WTC11 (cell line): ENCODE data around the gene MNAT1.

ENCODE experiments used
- CTCF ChIP-seq: fragments of 200-600 bp; IDR thresholded peaks from 2 replicates; pipeline ENCODE4 v1.8.0; 2022; ENCODE audit warnings: antibody characterized with exemption
- E2F1 ChIP-seq: sonication (generic); formaldehyde crosslinking; IDR thresholded peaks from 2 replicates; pipeline ENCODE4 v1.8.0; 2022; ENCODE audit warnings: mild to moderate bottlenecking, missing genetic modification reagents
- RELA ChIP-seq: sonication (generic); formaldehyde crosslinking; IDR thresholded peaks from 2 replicates; pipeline ENCODE4 v1.8.1; 2022; ENCODE audit warnings: missing genetic modification reagents, mild to moderate bottlenecking, borderline replicate concordance
- TF ChIP-seq, protein P1 (sequence below): sonication (generic); formaldehyde crosslinking; IDR thresholded peaks from 2 replicates; pipeline ENCODE4 v1.8.1; 2023; ENCODE audit warnings: mild to moderate bottlenecking, missing genetic modification reagents
- TF ChIP-seq, protein P2 (sequence below): sonication (generic); formaldehyde crosslinking; IDR thresholded peaks from 2 replicates; pipeline ENCODE4 v1.8.0; 2022; ENCODE audit warnings: missing genetic modification reagents
- TF ChIP-seq, protein P3 (sequence below): sonication (generic); formaldehyde crosslinking; IDR thresholded peaks from 2 replicates; pipeline ENCODE4 v1.8.1; 2022; ENCODE audit warnings: low read depth, mild to moderate bottlenecking, moderate library complexity, missing genetic modification reagents, borderline replicate concordance
- TF ChIP-seq, protein P4 (sequence below): sonication (generic); formaldehyde crosslinking; IDR thresholded peaks from 2 replicates; pipeline ENCODE4 v1.8.0; 2023; ENCODE audit warnings: missing genetic modification reagents, mild to moderate bottlenecking, borderline replicate concordance

GRCh38 chr14:60838601-60839000 is 104.0 kb downstream of the MNAT1 start:
- TF ChIP-seq, protein P1, sequence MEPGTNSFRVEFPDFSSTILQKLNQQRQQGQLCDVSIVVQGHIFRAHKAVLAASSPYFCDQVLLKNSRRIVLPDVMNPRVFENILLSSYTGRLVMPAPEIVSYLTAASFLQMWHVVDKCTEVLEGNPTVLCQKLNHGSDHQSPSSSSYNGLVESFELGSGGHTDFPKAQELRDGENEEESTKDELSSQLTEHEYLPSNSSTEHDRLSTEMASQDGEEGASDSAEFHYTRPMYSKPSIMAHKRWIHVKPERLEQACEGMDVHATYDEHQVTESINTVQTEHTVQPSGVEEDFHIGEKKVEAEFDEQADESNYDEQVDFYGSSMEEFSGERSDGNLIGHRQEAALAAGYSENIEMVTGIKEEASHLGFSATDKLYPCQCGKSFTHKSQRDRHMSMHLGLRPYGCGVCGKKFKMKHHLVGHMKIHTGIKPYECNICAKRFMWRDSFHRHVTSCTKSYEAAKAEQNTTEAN (CRISPR knock-in tag): no peak
- TF ChIP-seq CTCF (no peak), RELA (CRISPR knock-in tag) (no peak), E2F1 (no peak)
- TF ChIP-seq, protein P2, sequence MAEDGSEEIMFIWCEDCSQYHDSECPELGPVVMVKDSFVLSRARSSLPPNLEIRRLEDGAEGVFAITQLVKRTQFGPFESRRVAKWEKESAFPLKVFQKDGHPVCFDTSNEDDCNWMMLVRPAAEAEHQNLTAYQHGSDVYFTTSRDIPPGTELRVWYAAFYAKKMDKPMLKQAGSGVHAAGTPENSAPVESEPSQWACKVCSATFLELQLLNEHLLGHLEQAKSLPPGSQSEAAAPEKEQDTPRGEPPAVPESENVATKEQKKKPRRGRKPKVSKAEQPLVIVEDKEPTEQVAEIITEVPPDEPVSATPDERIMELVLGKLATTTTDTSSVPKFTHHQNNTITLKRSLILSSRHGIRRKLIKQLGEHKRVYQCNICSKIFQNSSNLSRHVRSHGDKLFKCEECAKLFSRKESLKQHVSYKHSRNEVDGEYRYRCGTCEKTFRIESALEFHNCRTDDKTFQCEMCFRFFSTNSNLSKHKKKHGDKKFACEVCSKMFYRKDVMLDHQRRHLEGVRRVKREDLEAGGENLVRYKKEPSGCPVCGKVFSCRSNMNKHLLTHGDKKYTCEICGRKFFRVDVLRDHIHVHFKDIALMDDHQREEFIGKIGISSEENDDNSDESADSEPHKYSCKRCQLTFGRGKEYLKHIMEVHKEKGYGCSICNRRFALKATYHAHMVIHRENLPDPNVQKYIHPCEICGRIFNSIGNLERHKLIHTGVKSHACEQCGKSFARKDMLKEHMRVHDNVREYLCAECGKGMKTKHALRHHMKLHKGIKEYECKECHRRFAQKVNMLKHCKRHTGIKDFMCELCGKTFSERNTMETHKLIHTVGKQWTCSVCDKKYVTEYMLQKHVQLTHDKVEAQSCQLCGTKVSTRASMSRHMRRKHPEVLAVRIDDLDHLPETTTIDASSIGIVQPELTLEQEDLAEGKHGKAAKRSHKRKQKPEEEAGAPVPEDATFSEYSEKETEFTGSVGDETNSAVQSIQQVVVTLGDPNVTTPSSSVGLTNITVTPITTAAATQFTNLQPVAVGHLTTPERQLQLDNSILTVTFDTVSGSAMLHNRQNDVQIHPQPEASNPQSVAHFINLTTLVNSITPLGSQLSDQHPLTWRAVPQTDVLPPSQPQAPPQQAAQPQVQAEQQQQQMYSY (CRISPR knock-in tag): no peak
- TF ChIP-seq, protein P3, sequence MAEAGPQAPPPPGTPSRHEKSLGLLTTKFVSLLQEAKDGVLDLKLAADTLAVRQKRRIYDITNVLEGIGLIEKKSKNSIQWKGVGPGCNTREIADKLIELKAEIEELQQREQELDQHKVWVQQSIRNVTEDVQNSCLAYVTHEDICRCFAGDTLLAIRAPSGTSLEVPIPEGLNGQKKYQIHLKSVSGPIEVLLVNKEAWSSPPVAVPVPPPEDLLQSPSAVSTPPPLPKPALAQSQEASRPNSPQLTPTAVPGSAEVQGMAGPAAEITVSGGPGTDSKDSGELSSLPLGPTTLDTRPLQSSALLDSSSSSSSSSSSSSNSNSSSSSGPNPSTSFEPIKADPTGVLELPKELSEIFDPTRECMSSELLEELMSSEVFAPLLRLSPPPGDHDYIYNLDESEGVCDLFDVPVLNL (CRISPR knock-in tag): no peak
- TF ChIP-seq, protein P4, sequence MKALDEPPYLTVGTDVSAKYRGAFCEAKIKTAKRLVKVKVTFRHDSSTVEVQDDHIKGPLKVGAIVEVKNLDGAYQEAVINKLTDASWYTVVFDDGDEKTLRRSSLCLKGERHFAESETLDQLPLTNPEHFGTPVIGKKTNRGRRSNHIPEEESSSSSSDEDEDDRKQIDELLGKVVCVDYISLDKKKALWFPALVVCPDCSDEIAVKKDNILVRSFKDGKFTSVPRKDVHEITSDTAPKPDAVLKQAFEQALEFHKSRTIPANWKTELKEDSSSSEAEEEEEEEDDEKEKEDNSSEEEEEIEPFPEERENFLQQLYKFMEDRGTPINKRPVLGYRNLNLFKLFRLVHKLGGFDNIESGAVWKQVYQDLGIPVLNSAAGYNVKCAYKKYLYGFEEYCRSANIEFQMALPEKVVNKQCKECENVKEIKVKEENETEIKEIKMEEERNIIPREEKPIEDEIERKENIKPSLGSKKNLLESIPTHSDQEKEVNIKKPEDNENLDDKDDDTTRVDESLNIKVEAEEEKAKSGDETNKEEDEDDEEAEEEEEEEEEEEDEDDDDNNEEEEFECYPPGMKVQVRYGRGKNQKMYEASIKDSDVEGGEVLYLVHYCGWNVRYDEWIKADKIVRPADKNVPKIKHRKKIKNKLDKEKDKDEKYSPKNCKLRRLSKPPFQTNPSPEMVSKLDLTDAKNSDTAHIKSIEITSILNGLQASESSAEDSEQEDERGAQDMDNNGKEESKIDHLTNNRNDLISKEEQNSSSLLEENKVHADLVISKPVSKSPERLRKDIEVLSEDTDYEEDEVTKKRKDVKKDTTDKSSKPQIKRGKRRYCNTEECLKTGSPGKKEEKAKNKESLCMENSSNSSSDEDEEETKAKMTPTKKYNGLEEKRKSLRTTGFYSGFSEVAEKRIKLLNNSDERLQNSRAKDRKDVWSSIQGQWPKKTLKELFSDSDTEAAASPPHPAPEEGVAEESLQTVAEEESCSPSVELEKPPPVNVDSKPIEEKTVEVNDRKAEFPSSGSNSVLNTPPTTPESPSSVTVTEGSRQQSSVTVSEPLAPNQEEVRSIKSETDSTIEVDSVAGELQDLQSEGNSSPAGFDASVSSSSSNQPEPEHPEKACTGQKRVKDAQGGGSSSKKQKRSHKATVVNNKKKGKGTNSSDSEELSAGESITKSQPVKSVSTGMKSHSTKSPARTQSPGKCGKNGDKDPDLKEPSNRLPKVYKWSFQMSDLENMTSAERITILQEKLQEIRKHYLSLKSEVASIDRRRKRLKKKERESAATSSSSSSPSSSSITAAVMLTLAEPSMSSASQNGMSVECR (CRISPR knock-in tag): no peak
